Gastroesophageal sphincter (tissue), 4 donors: ENCODE measurements around the gene HOXB7. TPM values are rescaled to one million over a fixed set of nuclear protein-coding genes. Genes with fewer than 3 reads are reported as not detected.
A peak's percentile ranks its signal among the peaks of the same experiment; 100 is the strongest.

Experiments used
- ATAC-seq: fragments of 150-250 bp; one replicate; pipeline ENCODE4 v1.9.1; 2016; ENCODE audit warnings: mild to moderate bottlenecking, moderate library complexity
- H3K27ac ChIP-seq, 4 donors: fragments of 200-600 bp; sonication (generic) in 3 of 4; 1 replicate in 3 of 4; 2 replicates in 1 of 4; pipeline ENCODE4 v1.5.1; 2016 to 2019
- H3K27me3 ChIP-seq: fragments of 200-600 bp; sonication (generic); one replicate; pipeline ENCODE4 v1.5.1; 2019
- H3K36me3 ChIP-seq, 2 donors: fragments of 200-600 bp; sonication (generic); one replicate each; pipeline ENCODE4 v1.5.1; 2019; ENCODE audit warnings: control low read depth in 1 of 2
- H3K4me1 ChIP-seq, 3 donors: fragments of 200-600 bp; sonication (generic); 1 replicate in 2 of 3; 2 replicates in 1 of 3; pipeline ENCODE4 v1.5.1; 2016 to 2019; ENCODE audit warnings: control low read depth in 2 of 3
- H3K4me3 ChIP-seq, 2 donors: fragments of 200-600 bp; sonication (generic); one replicate each; pipeline ENCODE4 v1.5.1; 2019; ENCODE audit warnings: mild to moderate bottlenecking in 1 of 2, moderate library complexity in 1 of 2
- H3K9me3 ChIP-seq, 3 donors: fragments of 200-600 bp; sonication (generic); one replicate each; pipeline ENCODE4 v1.5.1; 2017 to 2019; ENCODE audit warnings: control low read depth in 2 of 3
- EP300 ChIP-seq: sonication (generic); formaldehyde crosslinking; IDR thresholded peaks from one replicate; pipeline ENCODE4 v1.6.1; 2017; ENCODE audit warnings: antibody characterized with exemption, mild to moderate bottlenecking
- POLR2A ChIP-seq, 2 donors: fragments of 450-650 bp; IDR thresholded peaks; one replicate each; pipeline ENCODE4 v1.6.1; 2017; ENCODE audit warnings: antibody characterized with exemption in 2 of 2, mild to moderate bottlenecking in 2 of 2, moderate library complexity in 1 of 2
- POLR2AphosphoS5 ChIP-seq: sonication (generic); formaldehyde crosslinking; IDR thresholded peaks from one replicate; pipeline ENCODE4 v1.6.1; 2017; ENCODE audit warnings: antibody characterized with exemption
- WGBS, 2 donors: methylation state at CpG; one replicate each; pipeline ENCODE4 v1.1.5; 2018; ENCODE audit warnings: low coverage in 1 of 2; 5-methylcytosine and 5-hydroxymethylcytosine counted together
- total RNA-seq, 4 donors: library from RNA; depleted of rRNA; stranded (reverse); fragments of >200 nt; gene quantifications; one replicate each; pipeline ENCODE4 v1.1.0, GENCODE V29; 2016
- TF ChIP-seq, protein P1 (sequence below), 4 experiments: fragments of 200-600 bp in 2 of 4; fragments of 450-650 bp in 2 of 4; sonication (generic) in 1 of 4; IDR thresholded peaks; one replicate each; pipeline ENCODE4 v1.5.1; 2017 to 2019; ENCODE audit warnings: antibody characterized with exemption in 4 of 4, mild to moderate bottlenecking in 2 of 4, moderate library complexity in 2 of 4

Gene HOXB7
- total RNA-seq, 4 donors from 2014 or later: 0.78 to 8.9 (median 3.0) TPM

DNA sequence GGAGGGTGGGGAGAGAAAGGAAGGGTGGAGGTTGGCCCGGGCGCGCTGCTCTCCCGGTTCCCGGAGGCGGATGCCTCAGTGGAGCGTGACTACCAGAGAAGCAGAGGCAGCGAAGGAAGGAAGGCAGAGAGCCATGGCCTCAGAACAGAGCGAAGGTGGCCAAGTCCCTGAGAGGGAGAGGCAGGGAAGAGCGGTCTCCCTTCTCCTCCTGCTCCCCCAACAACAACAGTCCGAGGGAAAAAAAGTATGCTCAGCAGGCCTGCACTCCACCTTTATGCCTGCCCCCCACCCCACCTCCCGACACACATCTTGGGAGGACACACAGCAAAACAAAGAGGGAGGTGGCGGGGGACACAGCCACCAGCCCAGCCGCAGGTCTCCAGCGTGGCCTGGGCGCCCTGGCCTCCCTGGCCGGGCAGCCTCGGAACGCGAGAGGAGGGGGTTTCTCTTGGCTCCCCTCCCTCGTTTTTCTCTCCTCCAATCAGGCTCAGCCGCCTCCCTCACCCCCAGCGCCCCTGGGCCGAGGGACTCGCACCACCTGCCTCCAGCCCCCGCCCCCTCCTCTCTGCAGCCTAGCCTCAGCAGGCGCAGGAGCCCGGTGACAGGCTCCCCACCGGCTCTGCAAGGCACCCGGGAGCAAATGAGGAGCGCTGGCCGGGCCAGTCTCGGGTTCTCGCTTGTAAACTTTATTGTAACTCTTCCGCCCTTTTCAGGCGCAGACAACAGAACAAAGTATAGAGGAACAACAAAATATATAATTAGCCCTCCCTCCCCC is 1.1 kb upstream of the HOXB7 start:
- ATAC-seq: no peak
- H3K9me3 ChIP-seq: no peaks in the 10 kb centered on the region
- H3K4me1 ChIP-seq: peaks cover 0 to 54% (median 11%) of the 10 kb centered on the region in 3 donors
- H3K27ac ChIP-seq: no peak overlapping the region
- 5 to 6% methylated on average over 11 to 16 of the region's 36 CpGs for WGBS, 2 donors
- peaks cover 100% of the 10 kb centered on the region for H3K27me3 ChIP-seq
- TF ChIP-seq, protein P1, sequence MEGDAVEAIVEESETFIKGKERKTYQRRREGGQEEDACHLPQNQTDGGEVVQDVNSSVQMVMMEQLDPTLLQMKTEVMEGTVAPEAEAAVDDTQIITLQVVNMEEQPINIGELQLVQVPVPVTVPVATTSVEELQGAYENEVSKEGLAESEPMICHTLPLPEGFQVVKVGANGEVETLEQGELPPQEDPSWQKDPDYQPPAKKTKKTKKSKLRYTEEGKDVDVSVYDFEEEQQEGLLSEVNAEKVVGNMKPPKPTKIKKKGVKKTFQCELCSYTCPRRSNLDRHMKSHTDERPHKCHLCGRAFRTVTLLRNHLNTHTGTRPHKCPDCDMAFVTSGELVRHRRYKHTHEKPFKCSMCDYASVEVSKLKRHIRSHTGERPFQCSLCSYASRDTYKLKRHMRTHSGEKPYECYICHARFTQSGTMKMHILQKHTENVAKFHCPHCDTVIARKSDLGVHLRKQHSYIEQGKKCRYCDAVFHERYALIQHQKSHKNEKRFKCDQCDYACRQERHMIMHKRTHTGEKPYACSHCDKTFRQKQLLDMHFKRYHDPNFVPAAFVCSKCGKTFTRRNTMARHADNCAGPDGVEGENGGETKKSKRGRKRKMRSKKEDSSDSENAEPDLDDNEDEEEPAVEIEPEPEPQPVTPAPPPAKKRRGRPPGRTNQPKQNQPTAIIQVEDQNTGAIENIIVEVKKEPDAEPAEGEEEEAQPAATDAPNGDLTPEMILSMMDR (IDR thresholded peaks at IDR 0.05): no peak
- no peak for TF ChIP-seq POLR2AphosphoS5
- no peak for TF ChIP-seq EP300
- no peak for TF ChIP-seq POLR2A (IDR thresholded peaks at IDR 0.05)
- H3K4me3 ChIP-seq: peak overlapping the region in 1 of 2 donors; percentile 54
- H3K36me3 ChIP-seq: no peaks in the 10 kb centered on the region

DNA sequence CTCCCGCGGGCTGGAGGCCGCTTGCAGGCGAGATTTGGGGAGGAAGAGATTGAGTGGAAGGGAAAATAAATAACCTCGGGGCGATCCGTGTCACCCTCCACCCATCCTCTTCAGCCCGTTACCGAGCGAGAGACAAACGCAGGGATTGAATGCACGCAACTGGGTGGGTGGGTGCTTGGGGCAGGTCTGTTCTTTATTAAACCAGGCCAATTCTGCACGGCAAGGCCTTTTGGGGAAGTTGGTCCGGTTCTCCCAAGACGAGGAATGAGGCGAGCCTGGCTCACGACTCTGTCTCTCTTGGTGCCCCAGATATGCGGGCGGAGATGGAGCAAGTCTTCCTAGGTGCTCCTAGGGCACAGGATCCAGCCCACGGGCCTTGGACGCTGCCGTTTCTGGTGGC is 396 bp upstream of the HOXB7 start:
- 5 to 6% methylated on average over 6 to 7 of the region's 22 CpGs for WGBS, 2 donors
- H3K9me3 ChIP-seq: no peaks in the 10 kb centered on the region
- H3K27me3 ChIP-seq: peaks cover 100% of the 10 kb centered on the region
- no peaks in the 10 kb centered on the region for H3K36me3 ChIP-seq
- peaks cover 0 to 54% (median 11%) of the 10 kb centered on the region in 3 donors for H3K4me1 ChIP-seq
- peak overlapping the region in 1 of 2 donors; percentile 54 for H3K4me3 ChIP-seq
- TF ChIP-seq POLR2AphosphoS5: no peak
- TF ChIP-seq EP300: no peak
- peak overlapping the region in 2 of 4 donors; percentile 35 to 68 for H3K27ac ChIP-seq
- no peak for ATAC-seq

DNA sequence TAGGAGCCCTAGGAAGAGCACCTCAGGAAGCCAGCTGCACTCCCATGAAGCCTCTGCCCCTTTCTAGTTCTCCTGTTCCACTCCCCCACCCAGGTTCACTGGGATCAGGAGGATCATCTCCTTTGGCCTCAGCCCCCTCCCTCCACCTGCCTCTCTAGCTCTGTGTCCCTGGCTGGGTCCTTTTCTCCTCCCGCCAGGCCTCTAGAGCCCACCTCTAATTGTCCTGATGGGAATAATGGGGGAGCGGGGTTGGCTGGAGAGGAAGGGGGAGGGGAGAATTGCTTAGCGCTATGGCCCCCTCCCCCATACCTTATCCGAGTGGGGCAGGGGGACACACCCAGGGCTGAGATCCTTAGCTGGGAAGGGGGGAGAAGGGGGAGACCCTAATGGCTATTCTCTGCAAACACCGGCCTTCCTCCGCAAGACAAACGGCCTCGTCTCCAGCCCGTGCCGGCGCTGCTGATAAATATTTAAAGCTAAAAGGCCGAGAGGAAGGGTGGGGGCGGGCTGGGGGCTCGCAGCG is 997 bp downstream of the HOXB7 start:
- Histone ChIP-seq H3K9me3 (no peaks in the 10 kb centered on the region), H3K4me3 (peak overlapping the region in 1 of 2 donors; percentile 54), H3K27ac (no peak overlapping the region), H3K27me3 (peaks cover 100% of the 10 kb centered on the region), H3K36me3 (no peaks in the 10 kb centered on the region), H3K4me1 (peaks cover 0 to 53% (median 11%) of the 10 kb centered on the region in 3 donors)
- TF ChIP-seq, protein P1 (IDR thresholded peaks at IDR 0.05): no peak
- no peak for TF ChIP-seq POLR2A (IDR thresholded peaks at IDR 0.05)
- TF ChIP-seq POLR2AphosphoS5: no peak
- no peak for TF ChIP-seq EP300
- WGBS, 2 donors: 15% methylated on average over 4 of the region's 15 CpGs; no CpG with 5 or more reads in 1 of the 2 donors
- no peak for ATAC-seq

DNA sequence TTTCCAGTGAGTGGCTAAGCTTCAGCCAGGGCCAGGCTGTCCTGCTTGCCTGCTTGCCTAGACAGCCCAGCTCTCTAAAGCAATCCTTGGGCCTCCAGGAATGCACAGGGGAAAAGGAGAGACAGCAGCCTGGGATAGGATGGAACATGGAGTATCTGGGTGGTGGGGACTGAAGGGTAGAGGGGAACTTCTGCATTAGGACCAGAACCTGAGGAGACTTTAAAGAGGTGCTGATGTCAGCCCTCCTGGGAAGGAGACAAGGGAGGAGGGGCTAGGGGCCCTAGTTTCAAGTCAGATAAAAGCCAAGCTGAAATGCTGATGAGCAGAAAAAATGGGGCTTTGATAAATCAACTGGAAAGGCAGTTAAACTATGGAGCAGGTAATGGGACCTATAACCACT is 1.8 kb downstream of the HOXB7 start:
- H3K9me3 ChIP-seq: no peaks in the 10 kb centered on the region
- TF ChIP-seq POLR2AphosphoS5: no peak
- no peak for TF ChIP-seq POLR2A (IDR thresholded peaks at IDR 0.05)
- TF ChIP-seq EP300: no peak
- TF ChIP-seq, protein P1 (IDR thresholded peaks at IDR 0.05): no peak
- ATAC-seq: no peak
- H3K4me1 ChIP-seq: peaks cover 0 to 46% (median 11%) of the 10 kb centered on the region in 3 donors
- H3K27me3 ChIP-seq: peaks cover 100% of the 10 kb centered on the region
- no peak overlapping the region for H3K27ac ChIP-seq
- H3K36me3 ChIP-seq: no peaks in the 10 kb centered on the region
- H3K4me3 ChIP-seq: no peak overlapping the region

DNA sequence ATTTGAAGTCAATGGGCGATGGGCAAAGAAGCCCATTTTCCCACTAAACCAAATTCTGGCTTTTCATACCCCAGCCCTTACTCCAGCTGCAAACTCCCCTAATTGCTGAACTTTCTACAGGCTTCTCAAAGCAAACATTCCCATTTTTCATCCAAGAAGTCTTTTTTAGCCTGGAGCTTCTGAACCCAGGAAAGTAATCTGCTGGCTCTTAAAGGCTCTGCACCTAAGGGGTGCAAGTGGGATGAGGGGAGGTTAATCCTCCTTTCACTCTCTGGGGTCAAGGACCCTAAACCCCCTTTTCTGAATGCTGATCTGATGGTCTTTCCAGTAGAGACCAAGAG is 2.4 kb downstream of the HOXB7 start:
- H3K9me3 ChIP-seq: no peaks in the 10 kb centered on the region
- H3K36me3 ChIP-seq: no peaks in the 10 kb centered on the region
- peaks cover 0 to 45% (median 11%) of the 10 kb centered on the region in 3 donors for H3K4me1 ChIP-seq
- WGBS, 2 donors: 90 to 100% methylated on average over 1 of the region's 1 CpG
- TF ChIP-seq POLR2AphosphoS5 (no peak), POLR2A (IDR thresholded peaks at IDR 0.05) (no peak), EP300 (no peak)
- TF ChIP-seq, protein P1 (IDR thresholded peaks at IDR 0.05): no peak
- H3K4me3 ChIP-seq: no peak overlapping the region
- H3K27ac ChIP-seq: no peak overlapping the region
- peaks cover 100% of the 10 kb centered on the region for H3K27me3 ChIP-seq
- no peak for ATAC-seq
